ENCODE results near the gene PPBP. TPM values are rescaled to one million over a fixed set of nuclear protein-coding genes. Genes with fewer than 3 reads are reported as not detected.

The PPBP gene
- total RNA-seq, 4 donors from 2014 or later = not detected

- intact Hi-C loops (cut with DNase I; ENCODE audit: low total_unique reads) = no loop called here
- Histone ChIP-seq H3K9me3 (peaks cover 10 to 17% of the 10 kb centered on the region in 2 donors), H3K27ac (no peak overlapping the region), H3K36me3 (no peaks in the 10 kb centered on the region), H3K4me1 (no peaks in the 10 kb centered on the region), H3K27me3 (no peaks in the 10 kb centered on the region), H3K4me3 (no peak overlapping the region)
- DNase-seq = no peak
- in situ Hi-C loops (cut with MboI; ENCODE audit: low pct_ligation_motif_present in 1 of 4, low pct_unique_long_range_greater_than_20kb in 1 of 4, low sequenced_read_pairs in 3 of 4) = no loop called here
- TF ChIP-seq EP300 (IDR thresholded peaks at IDR 0.05; ENCODE audit: low read depth) (no peak), POLR2AphosphoS5 (IDR thresholded peaks at IDR 0.05) (no peak), POLR2A (IDR thresholded peaks at IDR 0.05) (no peak), CTCF (IDR thresholded peaks at IDR 0.05) (no peak)
Observed at GRCh38 chr4:73970945-73971344, 17.0 kb downstream of the PPBP start.

- H3K27me3 ChIP-seq = no peaks in the 10 kb centered on the region
Observed at GRCh38 chr4:73970011-73970410, 18.0 kb downstream of the PPBP start.

GRCh38 chr4:73967866-73968265 is 20.1 kb downstream of the PPBP start:
- H3K4me1 ChIP-seq = no peaks in the 10 kb centered on the region
- in situ Hi-C loops (cut with MboI; ENCODE audit: low pct_ligation_motif_present in 1 of 4, low pct_unique_long_range_greater_than_20kb in 1 of 4, low sequenced_read_pairs in 3 of 4) = no loop called here
- H3K27me3 ChIP-seq = no peaks in the 10 kb centered on the region
- no peaks in the 10 kb centered on the region for H3K36me3 ChIP-seq
- TF ChIP-seq CTCF (IDR thresholded peaks at IDR 0.05) = no peak
- TF ChIP-seq POLR2A (IDR thresholded peaks at IDR 0.05) = no peak
- TF ChIP-seq EP300 (IDR thresholded peaks at IDR 0.05; ENCODE audit: low read depth) = no peak
- TF ChIP-seq POLR2AphosphoS5 (IDR thresholded peaks at IDR 0.05) = no peak
- no peak for DNase-seq
- peaks cover 10 to 17% of the 10 kb centered on the region in 2 donors for H3K9me3 ChIP-seq
- H3K27ac ChIP-seq = no peak overlapping the region
- intact Hi-C loops (cut with DNase I; ENCODE audit: low total_unique reads) = no loop called here
- no peak overlapping the region for H3K4me3 ChIP-seq

More at GRCh38 chr4:73970011-73970410, 18.0 kb downstream of the PPBP start:
- WGBS, 2 donors (ENCODE audit: low coverage in 1 of 2) = 85 to 100% methylated on average over 1 of the region's 1 CpG
- TF ChIP-seq POLR2AphosphoS5 (IDR thresholded peaks at IDR 0.05) = no peak
- TF ChIP-seq CTCF (IDR thresholded peaks at IDR 0.05) = no peak
- no peak for TF ChIP-seq EP300 (IDR thresholded peaks at IDR 0.05; ENCODE audit: low read depth)
- TF ChIP-seq POLR2A (IDR thresholded peaks at IDR 0.05) = no peak
- DNase-seq = no peak
- Histone ChIP-seq H3K36me3 (no peaks in the 10 kb centered on the region), H3K27ac (no peak overlapping the region), H3K4me3 (no peak overlapping the region), H3K9me3 (peaks cover 10 to 17% of the 10 kb centered on the region in 2 donors), H3K4me1 (no peaks in the 10 kb centered on the region)
- intact Hi-C loops (cut with DNase I; ENCODE audit: low total_unique reads) (no loop called here), in situ Hi-C loops (cut with MboI; ENCODE audit: low pct_ligation_motif_present in 1 of 4, low pct_unique_long_range_greater_than_20kb in 1 of 4, low sequenced_read_pairs in 3 of 4) (no loop called here)

GRCh38 chr4:73964862-73965611 is 23.0 kb downstream of the PPBP start:
- intact Hi-C loops (cut with DNase I; ENCODE audit: low total_unique reads) (no loop called here), in situ Hi-C loops (cut with MboI; ENCODE audit: low pct_ligation_motif_present in 1 of 4, low pct_unique_long_range_greater_than_20kb in 1 of 4, low sequenced_read_pairs in 3 of 4) (no loop called here)
- H3K27ac ChIP-seq = no peak overlapping the region
- no peaks in the 10 kb centered on the region for H3K27me3 ChIP-seq
- no peaks in the 10 kb centered on the region for H3K36me3 ChIP-seq
- no peaks in the 10 kb centered on the region for H3K4me1 ChIP-seq
- no peak for DNase-seq
- WGBS, 2 donors (ENCODE audit: low coverage in 1 of 2) = 84 to 86% methylated on average over 3 to 7 of the region's 7 CpGs
- no peak for TF ChIP-seq EP300 (IDR thresholded peaks at IDR 0.05; ENCODE audit: low read depth)
- no peak for TF ChIP-seq POLR2AphosphoS5 (IDR thresholded peaks at IDR 0.05)
- peak in 1 of 5 experiments; percentile 17 for TF ChIP-seq CTCF (IDR thresholded peaks at IDR 0.05)
- no peak for TF ChIP-seq POLR2A (IDR thresholded peaks at IDR 0.05)
- peaks cover 0 to 4% of the 10 kb centered on the region in 2 donors for H3K9me3 ChIP-seq
- H3K4me3 ChIP-seq = no peak overlapping the region

All from transverse colon (tissue), 4 donors.